Chondrocyte (in vitro differentiated cells): ENCODE data around the gene FAM200A. TPM values are rescaled to one million over a fixed set of nuclear protein-coding genes. Genes with fewer than 3 reads are reported as not detected.
A peak's percentile ranks its signal among the peaks of the same experiment; 100 is the strongest.

Source experiments
- DNase-seq: peaks from one replicate; pipeline ENCODE4 v3.0.0; 2021; ENCODE audit warnings: mixed read lengths, low spot score
- H3K27ac Mint-ChIP-seq: one replicate; pipeline ENCODE4 v1.8.0; 2021; ENCODE audit warnings: mild to moderate bottlenecking, moderate library complexity, mixed read lengths; ENCODE audit not compliant: unreplicated experiment
- H3K27me3 Mint-ChIP-seq: 2 replicates; pipeline ENCODE4 v1.8.0; 2021; ENCODE audit warnings: low read depth, mixed read lengths
- H3K36me3 Mint-ChIP-seq: 2 replicates; pipeline ENCODE4 v1.8.0; 2021; ENCODE audit warnings: low read depth, mixed read lengths
- H3K4me1 Mint-ChIP-seq: 2 replicates; pipeline ENCODE4 v1.8.0; 2021; ENCODE audit warnings: low read depth, mild to moderate bottlenecking, mixed read lengths
- H3K4me3 Mint-ChIP-seq: one replicate; pipeline ENCODE4 v1.8.0; 2021; ENCODE audit warnings: mild to moderate bottlenecking, moderate library complexity, mixed read lengths; ENCODE audit not compliant: unreplicated experiment
- H3K9me3 Mint-ChIP-seq: 2 replicates; pipeline ENCODE4 v1.8.0; 2021; ENCODE audit warnings: low read depth, mixed read lengths
- total RNA-seq: library from RNA; stranded (reverse); gene quantifications from 3 replicates; pipeline ENCODE4 v1.2.1, GENCODE V29; 2021
- TF ChIP-seq, protein P1 (sequence below): fragments of 200-600 bp; sonication (generic); IDR thresholded peaks from 2 replicates; pipeline ENCODE4 v1.5.0; 2021; ENCODE audit warnings: antibody characterized with exemption, mild to moderate bottlenecking, moderate library complexity

The FAM200A gene
- total RNA-seq, 1 donor from 2014 or later: 3.9 TPM

DNA sequence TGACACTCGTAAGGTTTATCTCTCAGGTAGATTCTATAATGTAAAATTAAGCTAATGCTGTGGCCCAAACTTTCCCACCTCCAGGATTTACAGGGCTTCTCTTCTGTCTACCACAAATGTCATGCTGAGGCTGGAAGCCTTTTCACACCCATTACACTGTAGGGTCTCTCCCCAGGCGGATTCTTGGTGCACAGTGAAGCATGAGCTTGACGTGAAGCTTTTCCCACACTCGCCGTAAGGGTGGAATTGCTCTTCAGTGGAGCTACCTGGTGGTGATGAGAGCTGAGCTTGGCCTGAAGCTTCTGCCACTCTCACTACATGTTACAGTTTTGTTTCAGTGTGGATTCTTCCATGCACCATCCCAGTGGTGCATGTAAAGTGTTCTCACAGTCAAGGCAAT, 11.4 kb downstream of the FAM200A start:
- Mint-ChIP-seq H3K27ac (no peak overlapping the region), H3K4me1 (no peaks in the 10 kb centered on the region), H3K4me3 (no peak overlapping the region), H3K36me3 (peaks cover 16% of the 10 kb centered on the region), H3K9me3 (peaks cover 43% of the 10 kb centered on the region), H3K27me3 (no peaks in the 10 kb centered on the region)
- TF ChIP-seq, protein P1, sequence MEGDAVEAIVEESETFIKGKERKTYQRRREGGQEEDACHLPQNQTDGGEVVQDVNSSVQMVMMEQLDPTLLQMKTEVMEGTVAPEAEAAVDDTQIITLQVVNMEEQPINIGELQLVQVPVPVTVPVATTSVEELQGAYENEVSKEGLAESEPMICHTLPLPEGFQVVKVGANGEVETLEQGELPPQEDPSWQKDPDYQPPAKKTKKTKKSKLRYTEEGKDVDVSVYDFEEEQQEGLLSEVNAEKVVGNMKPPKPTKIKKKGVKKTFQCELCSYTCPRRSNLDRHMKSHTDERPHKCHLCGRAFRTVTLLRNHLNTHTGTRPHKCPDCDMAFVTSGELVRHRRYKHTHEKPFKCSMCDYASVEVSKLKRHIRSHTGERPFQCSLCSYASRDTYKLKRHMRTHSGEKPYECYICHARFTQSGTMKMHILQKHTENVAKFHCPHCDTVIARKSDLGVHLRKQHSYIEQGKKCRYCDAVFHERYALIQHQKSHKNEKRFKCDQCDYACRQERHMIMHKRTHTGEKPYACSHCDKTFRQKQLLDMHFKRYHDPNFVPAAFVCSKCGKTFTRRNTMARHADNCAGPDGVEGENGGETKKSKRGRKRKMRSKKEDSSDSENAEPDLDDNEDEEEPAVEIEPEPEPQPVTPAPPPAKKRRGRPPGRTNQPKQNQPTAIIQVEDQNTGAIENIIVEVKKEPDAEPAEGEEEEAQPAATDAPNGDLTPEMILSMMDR: no peak
- DNase-seq: no peak

DNA sequence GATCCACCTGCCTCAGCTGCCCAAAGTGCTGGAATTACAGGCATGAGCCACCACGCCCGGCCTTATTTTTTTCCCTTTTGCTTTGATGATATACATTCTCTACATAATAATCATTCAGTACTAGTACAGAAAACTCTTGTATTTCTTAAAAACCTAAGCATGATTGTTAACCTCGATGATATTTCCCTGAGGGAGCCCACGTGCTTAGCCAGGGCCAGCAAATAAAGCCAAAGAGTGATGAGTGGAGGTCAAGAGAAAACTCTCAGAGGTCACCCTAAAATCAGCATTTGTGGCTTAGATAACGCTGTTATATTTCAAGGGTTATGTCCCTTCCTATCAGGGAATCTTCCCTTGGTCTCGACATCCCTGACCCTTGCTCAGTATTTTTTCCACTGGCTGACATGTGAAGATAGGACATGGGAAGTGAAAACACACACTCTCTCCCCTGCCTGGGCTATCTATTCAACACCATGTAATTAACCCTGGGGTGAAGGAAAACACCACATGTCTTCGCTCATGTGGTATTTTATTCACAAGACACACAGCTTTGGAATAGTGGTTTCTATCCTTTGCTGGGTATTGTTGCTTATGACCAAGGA, 12.6 kb downstream of the FAM200A start:
- DNase-seq: no peak
- no peaks in the 10 kb centered on the region for H3K27me3 Mint-ChIP-seq
- TF ChIP-seq, protein P1: no peak
- no peaks in the 10 kb centered on the region for H3K4me1 Mint-ChIP-seq
- peaks cover 43% of the 10 kb centered on the region for H3K9me3 Mint-ChIP-seq
- no peak overlapping the region for H3K4me3 Mint-ChIP-seq
- no peak overlapping the region for H3K27ac Mint-ChIP-seq
- peaks cover 17% of the 10 kb centered on the region for H3K36me3 Mint-ChIP-seq

DNA sequence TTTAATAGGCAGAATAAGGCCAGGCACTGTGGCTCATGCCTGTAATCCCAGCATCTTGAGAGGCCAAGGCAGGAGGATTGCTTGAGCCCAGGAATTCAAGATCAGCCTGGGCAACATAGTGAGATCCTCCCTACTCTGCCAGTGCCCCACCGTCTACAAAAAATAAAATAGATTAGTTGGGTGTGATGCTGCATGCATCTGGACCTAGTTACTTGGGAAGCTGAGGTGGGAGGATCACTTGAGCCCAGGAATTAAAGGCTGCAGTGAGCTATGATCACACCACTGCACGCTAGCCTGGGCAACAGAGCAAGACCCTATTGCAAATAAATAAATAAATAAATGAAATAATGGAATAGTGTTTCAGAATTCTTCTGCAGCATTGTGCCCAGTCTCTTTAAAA, 16.2 kb downstream of the FAM200A start:
- H3K9me3 Mint-ChIP-seq: peaks cover 59% of the 10 kb centered on the region
- TF ChIP-seq, protein P1: no peak
- peaks cover 40% of the 10 kb centered on the region for H3K36me3 Mint-ChIP-seq
- H3K4me1 Mint-ChIP-seq: no peaks in the 10 kb centered on the region
- no peak overlapping the region for H3K4me3 Mint-ChIP-seq
- no peaks in the 10 kb centered on the region for H3K27me3 Mint-ChIP-seq
- DNase-seq: no peak
- H3K27ac Mint-ChIP-seq: no peak overlapping the region

DNA sequence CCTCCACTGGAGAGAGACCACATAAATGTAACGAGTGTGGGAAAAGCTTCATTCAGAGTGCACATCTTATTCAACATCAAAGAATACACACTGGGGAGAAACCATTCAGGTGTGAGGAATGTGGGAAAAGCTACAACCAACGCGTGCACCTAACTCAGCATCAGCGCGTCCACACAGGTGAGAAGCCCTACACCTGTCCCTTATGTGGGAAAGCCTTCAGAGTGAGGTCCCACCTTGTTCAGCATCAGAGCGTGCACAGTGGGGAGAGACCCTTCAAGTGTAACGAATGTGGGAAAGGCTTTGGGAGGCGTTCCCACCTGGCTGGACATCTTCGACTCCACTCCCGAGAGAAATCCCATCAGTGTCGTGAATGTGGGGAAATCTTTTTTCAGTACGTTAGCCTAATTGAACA, 20.6 kb downstream of the FAM200A start:
- peak; percentile 38 for DNase-seq
- Mint-ChIP-seq H3K27me3 (no peaks in the 10 kb centered on the region), H3K36me3 (peaks cover 67% of the 10 kb centered on the region), H3K4me3 (no peak overlapping the region), H3K27ac (no peak overlapping the region), H3K4me1 (no peaks in the 10 kb centered on the region), H3K9me3 (peaks cover 47% of the 10 kb centered on the region)
- TF ChIP-seq, protein P1: no peak

DNA sequence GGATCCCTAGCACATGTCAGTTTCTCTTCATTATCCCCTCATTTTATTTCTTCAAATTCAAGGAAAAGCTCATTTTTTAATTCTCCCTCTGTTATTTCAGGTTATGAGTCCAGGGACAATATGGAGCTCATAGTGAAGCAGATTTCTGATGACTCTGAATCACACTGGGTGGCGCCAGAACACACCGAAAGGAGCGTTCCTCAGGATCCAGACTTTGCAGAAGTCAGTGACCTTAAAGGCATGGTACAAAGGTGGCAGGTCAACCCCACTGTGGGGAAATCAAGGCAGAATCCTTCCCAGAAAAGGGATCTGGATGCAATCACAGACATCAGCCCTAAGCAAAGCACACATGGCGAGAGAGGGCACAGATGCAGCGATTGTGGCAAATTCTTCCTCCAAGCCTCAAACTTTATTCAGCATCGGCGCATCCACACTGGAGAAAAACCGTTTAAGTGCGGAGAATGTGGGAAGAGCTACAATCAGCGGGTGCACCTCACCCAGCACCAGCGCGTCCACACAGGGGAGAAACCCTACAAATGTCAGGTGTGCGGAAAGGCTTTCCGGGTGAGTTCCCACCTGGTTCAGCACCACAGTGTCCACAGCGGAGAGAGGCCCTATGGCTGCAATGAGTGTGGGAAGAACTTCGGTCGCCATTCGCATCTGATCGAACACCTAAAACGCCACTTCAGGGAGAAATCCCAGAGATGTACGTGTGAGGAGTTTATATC, 26.0 kb downstream of the FAM200A start:
- H3K36me3 Mint-ChIP-seq: peaks cover 53% of the 10 kb centered on the region
- H3K4me1 Mint-ChIP-seq: no peaks in the 10 kb centered on the region
- no peaks in the 10 kb centered on the region for H3K27me3 Mint-ChIP-seq
- TF ChIP-seq, protein P1: peak; percentile 66
- no peak overlapping the region for H3K4me3 Mint-ChIP-seq
- no peak overlapping the region for H3K27ac Mint-ChIP-seq
- peak; percentile 26 for DNase-seq
- H3K9me3 Mint-ChIP-seq: peaks cover 20% of the 10 kb centered on the region
